Astrocyte of the cerebellum (primary cell): Measurements from ENCODE around the gene SUCO.

Experiments used
- DNase-seq: peaks from one replicate; pipeline ENCODE4 v3.0.0-alpha.2; 2011; ENCODE audit warnings: low read depth
- H3K4me3 ChIP-seq: 2 replicates; pipeline ENCODE4 v1.5.1; 2011; ENCODE audit warnings: mild to moderate bottlenecking, low read depth, low read length, moderate library complexity
- in situ Hi-C: cut with HindIII; loops from 2 replicates; pipeline ENCODE4 v1.10.0; 2017; ENCODE audit warnings: low sequenced_read_pairs
- TF ChIP-seq, protein P1 (sequence below): IDR thresholded peaks from 2 replicates; pipeline ENCODE4 v1.5.1; 2012; ENCODE audit warnings: low read length, low read depth, moderate library complexity, mild to moderate bottlenecking; ENCODE audit errors: missing control alignments

The SUCO gene

GRCh38 chr1:172532700-172533512 lies at the start of gene SUCO:
TSS of gene SUCO (plus strand) at chr1:172533150. CDS start at chr1:172533436, 286 bp downstream.
- in situ Hi-C loops, result no loop called here
- TF ChIP-seq, protein P1, sequence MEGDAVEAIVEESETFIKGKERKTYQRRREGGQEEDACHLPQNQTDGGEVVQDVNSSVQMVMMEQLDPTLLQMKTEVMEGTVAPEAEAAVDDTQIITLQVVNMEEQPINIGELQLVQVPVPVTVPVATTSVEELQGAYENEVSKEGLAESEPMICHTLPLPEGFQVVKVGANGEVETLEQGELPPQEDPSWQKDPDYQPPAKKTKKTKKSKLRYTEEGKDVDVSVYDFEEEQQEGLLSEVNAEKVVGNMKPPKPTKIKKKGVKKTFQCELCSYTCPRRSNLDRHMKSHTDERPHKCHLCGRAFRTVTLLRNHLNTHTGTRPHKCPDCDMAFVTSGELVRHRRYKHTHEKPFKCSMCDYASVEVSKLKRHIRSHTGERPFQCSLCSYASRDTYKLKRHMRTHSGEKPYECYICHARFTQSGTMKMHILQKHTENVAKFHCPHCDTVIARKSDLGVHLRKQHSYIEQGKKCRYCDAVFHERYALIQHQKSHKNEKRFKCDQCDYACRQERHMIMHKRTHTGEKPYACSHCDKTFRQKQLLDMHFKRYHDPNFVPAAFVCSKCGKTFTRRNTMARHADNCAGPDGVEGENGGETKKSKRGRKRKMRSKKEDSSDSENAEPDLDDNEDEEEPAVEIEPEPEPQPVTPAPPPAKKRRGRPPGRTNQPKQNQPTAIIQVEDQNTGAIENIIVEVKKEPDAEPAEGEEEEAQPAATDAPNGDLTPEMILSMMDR, result no peak
- peak within 1 kb of the TSS; percentile 69 for H3K4me3 ChIP-seq
- DNase-seq, result peak; percentile 97

DNA sequence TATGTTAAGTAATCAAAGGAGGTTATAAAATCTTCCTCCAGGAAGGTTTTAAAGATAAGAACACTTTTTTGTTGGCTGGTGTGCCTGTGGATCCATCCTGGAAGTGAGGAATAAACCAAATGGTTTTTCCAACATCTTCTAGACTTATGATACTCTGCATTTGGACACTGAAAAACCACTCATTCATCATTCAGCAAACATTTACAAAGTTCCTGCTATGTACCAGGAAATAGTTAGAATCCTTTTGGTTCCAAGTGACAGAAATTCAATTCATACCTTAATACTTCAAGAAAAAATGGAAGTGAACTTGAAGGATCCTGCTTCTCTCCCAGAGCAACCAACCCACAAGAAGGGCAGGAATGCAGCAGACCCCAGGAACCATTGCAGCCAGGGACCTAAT lies 49.5 kb upstream of the SUCO start:
- no peak overlapping the region for H3K4me3 ChIP-seq
- no peak for DNase-seq
- in situ Hi-C loops, result no loop called here
- TF ChIP-seq, protein P1, result no peak

DNA sequence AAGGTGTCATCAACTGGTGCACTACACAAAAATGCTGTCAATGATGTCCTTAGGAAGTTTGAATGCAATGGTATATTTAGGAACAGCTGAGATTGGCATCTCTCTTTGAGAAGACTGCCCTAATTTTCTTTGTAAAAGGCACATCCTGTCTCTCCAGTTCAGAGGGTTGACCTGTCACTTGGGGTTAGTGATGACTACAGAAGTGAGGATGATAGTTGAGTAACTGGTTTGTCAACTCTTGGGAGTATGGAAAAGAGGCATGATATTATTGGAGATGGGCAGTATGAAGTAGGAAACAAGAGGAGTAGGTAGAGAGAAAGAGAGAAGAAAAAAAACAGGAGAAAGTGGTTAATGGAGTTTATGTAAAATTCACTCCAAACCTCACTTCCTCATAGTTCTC lies 48.7 kb upstream of the SUCO start:
- DNase-seq, result no peak
- in situ Hi-C loops, result no loop called here
- H3K4me3 ChIP-seq, result no peak overlapping the region
- TF ChIP-seq, protein P1, result no peak

- DNase-seq, result no peak
- in situ Hi-C loops, result no loop called here
- TF ChIP-seq, protein P1, result no peak
Measured at GRCh38 chr1:172485626-172486025, 47.3 kb upstream of the SUCO start.

GRCh38 chr1:172486805-172487454 lies 46.0 kb upstream of the SUCO start:
- no peak for DNase-seq
- H3K4me3 ChIP-seq, result no peak overlapping the region
- in situ Hi-C loops, result no loop called here
- TF ChIP-seq, protein P1, result no peak

More at GRCh38 chr1:172485626-172486025, 47.3 kb upstream of the SUCO start:
- H3K4me3 ChIP-seq, result no peak overlapping the region

DNA sequence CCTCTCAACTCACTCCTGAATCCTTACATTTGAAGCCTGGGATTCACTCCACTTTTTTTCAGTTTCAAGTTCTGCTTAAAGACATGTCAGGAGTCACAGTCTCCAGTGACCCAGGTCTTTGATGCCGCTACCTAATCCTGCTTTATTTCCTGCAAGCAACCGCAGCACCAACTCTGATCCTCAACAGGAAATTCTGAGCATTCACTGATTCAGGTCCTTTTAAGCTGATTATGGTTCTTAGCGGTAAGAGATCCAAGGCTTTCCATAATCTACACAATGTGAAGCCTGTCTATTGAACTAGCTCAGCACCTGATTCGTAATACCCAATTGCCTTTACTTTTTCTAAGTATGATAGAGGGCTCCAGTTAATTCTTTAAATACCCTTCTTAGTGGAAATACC lies 45.4 kb upstream of the SUCO start:
- no peak overlapping the region for H3K4me3 ChIP-seq
- no peak for DNase-seq
- in situ Hi-C loops, result no loop called here
- TF ChIP-seq, protein P1, result no peak
